ENCODE measurements around the gene ATP2A3. TPM values are rescaled to one million over a fixed set of nuclear protein-coding genes. Genes with fewer than 3 reads are reported as not detected.

Gene ATP2A3
- total RNA-seq = under 0.01 and 0.13 TPM in 2 replicates

- Histone ChIP-seq H3K4me3 (ENCODE audit: low read depth, low read length) (peak within 1 kb of the TSS; percentile 36), H3K36me3 (ENCODE audit: control insufficient read depth, insufficient read depth, low read length) (no peaks in the 10 kb centered on the region), H3K27me3 (ENCODE audit: control insufficient read depth, insufficient read depth, low read length) (peaks cover 12% of the 10 kb centered on the region)
- TF ChIP-seq, protein P1, sequence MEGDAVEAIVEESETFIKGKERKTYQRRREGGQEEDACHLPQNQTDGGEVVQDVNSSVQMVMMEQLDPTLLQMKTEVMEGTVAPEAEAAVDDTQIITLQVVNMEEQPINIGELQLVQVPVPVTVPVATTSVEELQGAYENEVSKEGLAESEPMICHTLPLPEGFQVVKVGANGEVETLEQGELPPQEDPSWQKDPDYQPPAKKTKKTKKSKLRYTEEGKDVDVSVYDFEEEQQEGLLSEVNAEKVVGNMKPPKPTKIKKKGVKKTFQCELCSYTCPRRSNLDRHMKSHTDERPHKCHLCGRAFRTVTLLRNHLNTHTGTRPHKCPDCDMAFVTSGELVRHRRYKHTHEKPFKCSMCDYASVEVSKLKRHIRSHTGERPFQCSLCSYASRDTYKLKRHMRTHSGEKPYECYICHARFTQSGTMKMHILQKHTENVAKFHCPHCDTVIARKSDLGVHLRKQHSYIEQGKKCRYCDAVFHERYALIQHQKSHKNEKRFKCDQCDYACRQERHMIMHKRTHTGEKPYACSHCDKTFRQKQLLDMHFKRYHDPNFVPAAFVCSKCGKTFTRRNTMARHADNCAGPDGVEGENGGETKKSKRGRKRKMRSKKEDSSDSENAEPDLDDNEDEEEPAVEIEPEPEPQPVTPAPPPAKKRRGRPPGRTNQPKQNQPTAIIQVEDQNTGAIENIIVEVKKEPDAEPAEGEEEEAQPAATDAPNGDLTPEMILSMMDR (IDR thresholded peaks at IDR 0.05; ENCODE audit: insufficient read depth, low read length, severe bottlenecking) = no peak
- FAIRE-seq (no peak), DNase-seq (ENCODE audit: low read depth) (no peak)
These were observed at the start of gene ATP2A3 for GRCh38 chr17:3964203-3965117. TSS of gene ATP2A3 (minus strand) at chr17:3964437. CDS start at chr17:3964291, 146 bp downstream.

DNA sequence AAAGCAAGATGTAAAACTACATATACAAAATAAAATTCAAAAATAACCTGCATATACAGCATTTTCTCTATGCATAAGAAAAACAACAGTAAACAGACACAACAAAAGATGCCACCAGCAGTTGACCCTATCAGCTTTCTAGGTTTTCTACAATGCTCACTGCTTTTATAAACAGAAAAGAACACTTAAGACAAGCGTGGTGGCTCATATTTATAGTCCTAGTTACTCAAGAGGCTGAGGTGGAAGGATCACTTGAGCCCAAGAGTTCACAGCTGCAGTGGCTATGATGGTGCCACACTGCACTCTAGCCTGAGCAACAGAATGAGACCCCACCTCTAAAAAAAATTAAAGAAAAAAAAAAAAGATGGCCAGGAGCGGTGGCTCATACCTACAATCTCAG lies 46.5 kb upstream of the ATP2A3 start:
- peaks cover 30% of the 10 kb centered on the region for H3K36me3 ChIP-seq (ENCODE audit: control insufficient read depth, insufficient read depth, low read length)
- no peak for DNase-seq (ENCODE audit: low read depth)
- H3K4me3 ChIP-seq (ENCODE audit: low read depth, low read length) = no peak overlapping the region
- no peaks in the 10 kb centered on the region for H3K27me3 ChIP-seq (ENCODE audit: control insufficient read depth, insufficient read depth, low read length)
- no peak for FAIRE-seq
- TF ChIP-seq, protein P1 (IDR thresholded peaks at IDR 0.05; ENCODE audit: insufficient read depth, low read length, severe bottlenecking) = no peak

- Histone ChIP-seq H3K27me3 (ENCODE audit: control insufficient read depth, insufficient read depth, low read length) (no peaks in the 10 kb centered on the region), H3K36me3 (ENCODE audit: control insufficient read depth, insufficient read depth, low read length) (peaks cover 23% of the 10 kb centered on the region), H3K4me3 (ENCODE audit: low read depth, low read length) (no peak overlapping the region)
- TF ChIP-seq, protein P1 (IDR thresholded peaks at IDR 0.05; ENCODE audit: insufficient read depth, low read length, severe bottlenecking) = no peak
- DNase-seq (ENCODE audit: low read depth) (no peak), FAIRE-seq (no peak)
These were observed 45.0 kb upstream of the ATP2A3 start for GRCh38 chr17:4009186-4009785.

DNA sequence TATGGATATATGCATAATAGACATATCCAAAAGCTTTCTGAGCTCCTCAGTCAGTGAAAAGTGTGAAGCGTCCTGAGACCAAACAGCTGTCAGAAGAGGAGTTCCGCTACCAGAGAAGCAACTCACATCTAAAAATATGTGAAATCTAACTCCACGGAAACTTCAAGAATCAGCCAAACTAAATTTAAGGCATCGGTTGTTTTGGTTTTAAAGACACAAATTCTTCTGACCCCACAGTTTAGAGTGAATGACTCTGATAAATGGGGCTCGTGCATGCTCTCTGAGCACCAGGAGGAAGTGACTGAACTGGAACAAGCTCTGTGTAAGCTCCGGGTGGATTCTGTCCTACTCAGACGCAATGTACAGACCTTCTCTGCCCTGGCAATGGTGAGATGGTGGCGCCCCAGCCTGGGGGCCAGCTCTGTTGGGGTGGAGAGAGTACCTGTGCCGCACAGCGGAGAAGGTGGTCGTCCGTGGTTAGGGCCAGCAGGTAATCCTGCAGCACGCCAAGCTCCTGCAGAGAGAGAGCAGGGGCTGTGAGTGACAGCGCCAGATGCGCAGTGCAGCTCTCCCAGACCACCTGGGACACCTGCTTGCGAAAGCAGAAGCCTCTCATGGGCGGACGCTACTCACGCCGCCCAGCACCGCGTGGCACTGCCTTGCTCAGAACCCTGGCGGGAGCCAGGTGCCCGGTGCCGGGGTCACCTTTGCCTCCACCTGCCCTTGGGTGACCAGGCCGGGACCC lies 44.4 kb upstream of the ATP2A3 start:
- TF ChIP-seq, protein P1 (IDR thresholded peaks at IDR 0.05; ENCODE audit: insufficient read depth, low read length, severe bottlenecking) = no peak
- no peaks in the 10 kb centered on the region for H3K27me3 ChIP-seq (ENCODE audit: control insufficient read depth, insufficient read depth, low read length)
- H3K36me3 ChIP-seq (ENCODE audit: control insufficient read depth, insufficient read depth, low read length) = peaks cover 17% of the 10 kb centered on the region
- H3K4me3 ChIP-seq (ENCODE audit: low read depth, low read length) = no peak overlapping the region
- DNase-seq (ENCODE audit: low read depth) = no peak
- no peak for FAIRE-seq

DNA sequence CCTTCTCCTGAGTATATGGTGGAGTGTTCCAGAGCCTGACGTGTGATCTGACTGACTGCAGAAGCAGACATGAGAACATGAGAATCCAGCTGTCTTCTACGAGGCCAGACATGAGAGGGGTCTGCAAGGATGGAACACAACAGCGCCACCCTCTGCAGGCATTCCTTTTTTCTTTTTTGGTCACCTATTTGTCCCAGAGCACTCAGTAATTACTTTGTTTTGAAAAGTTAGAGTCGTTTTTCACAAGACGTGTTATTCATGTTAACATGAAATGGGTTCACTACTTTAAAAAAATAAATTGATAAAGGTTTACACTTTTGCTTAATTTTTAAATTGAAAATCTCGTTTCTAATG lies 43.8 kb upstream of the ATP2A3 start:
- TF ChIP-seq, protein P1 (IDR thresholded peaks at IDR 0.05; ENCODE audit: insufficient read depth, low read length, severe bottlenecking) = no peak
- no peak for DNase-seq (ENCODE audit: low read depth)
- Histone ChIP-seq H3K36me3 (ENCODE audit: control insufficient read depth, insufficient read depth, low read length) (peaks cover 17% of the 10 kb centered on the region), H3K27me3 (ENCODE audit: control insufficient read depth, insufficient read depth, low read length) (no peaks in the 10 kb centered on the region), H3K4me3 (ENCODE audit: low read depth, low read length) (no peak overlapping the region)
- no peak for FAIRE-seq
